Hepatocyte (in vitro differentiated cells): ENCODE data around the gene TUBA3E.

Source experiments
- CTCF ChIP-seq: fragments of 200-600 bp; sonication (generic); IDR thresholded peaks from 2 replicates; pipeline ENCODE4 v1.5.1; 2016; ENCODE audit warnings: antibody characterized with exemption, mild to moderate bottlenecking; ENCODE audit not compliant: poor library complexity
- EZH2 ChIP-seq: fragments of 200-600 bp; sonication (generic); IDR thresholded peaks from 2 replicates; pipeline ENCODE4 v1.6.1; 2016; ENCODE audit warnings: antibody characterized with exemption, mild to moderate bottlenecking, borderline replicate concordance

GRCh38 chr2:130160131-130160530, 38.1 kb downstream of the TUBA3E start:
- TF ChIP-seq CTCF: no peak
- no peak for TF ChIP-seq EZH2
